T-helper 2 cell treated with Interferon-gamma antibody and Interleukin-4, amounts not matched to agents 100 ng/mL and 5 ng/mL, for 36 hours (primary cell): ENCODE measurements around the gene CD69. TPM values are rescaled to one million over a fixed set of nuclear protein-coding genes. Genes with fewer than 3 reads are reported as not detected.

ENCODE experiments used
- intact Hi-C: fragments of 100-400 bp; cut with micrococcal nuclease; formaldehyde crosslinking; loops from one replicate; pipeline ENCODE4 v1.15.1; 2023
- total RNA-seq: library from RNA; stranded (reverse); gene quantifications from 2 replicates; pipeline ENCODE4 v1.2.3, GENCODE V29; 2022

CD69 gene
- total RNA-seq: 83.7 and 86.5 TPM in 2 replicates

DNA sequence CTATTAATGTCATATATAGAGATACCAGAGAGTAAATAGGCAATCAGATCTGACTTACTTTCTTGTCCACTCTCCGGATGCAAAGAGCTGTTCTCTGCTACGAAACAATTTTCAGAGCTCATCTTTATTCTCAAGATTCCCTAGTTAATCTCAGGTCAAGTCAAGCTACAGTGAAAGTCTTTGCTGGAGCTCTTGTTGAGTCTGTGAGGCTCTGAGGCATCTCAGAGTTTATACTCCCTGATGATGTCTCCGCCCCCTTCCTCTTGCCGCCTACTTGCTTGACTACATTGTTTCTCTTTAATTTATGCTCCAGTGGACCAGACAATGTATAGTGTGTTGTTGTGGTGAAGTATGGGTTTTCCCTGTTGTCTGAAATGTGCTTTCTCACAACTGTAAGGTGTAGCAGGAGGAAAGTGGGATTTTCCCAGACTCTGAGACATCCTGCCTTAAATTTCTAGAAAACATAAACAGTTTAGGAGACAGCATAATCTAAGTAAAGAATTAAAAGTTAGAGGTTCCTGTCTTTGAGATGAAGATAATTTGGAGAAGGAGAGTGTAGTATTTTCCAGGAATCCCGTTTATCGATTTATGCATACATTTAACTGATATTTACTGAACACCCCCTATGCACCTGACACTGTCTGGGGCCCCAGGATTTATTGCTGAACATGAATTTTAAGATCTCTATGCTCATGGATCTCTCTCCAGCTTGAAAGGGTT lies at the start of gene CD69:
TSS of gene CD69 (minus strand) at position 203 of the 720 bp plus-strand sequence. CDS start at position 122, 81 bp downstream.
- intact Hi-C loops: loop anchor here (1.0 kb wide), 4 partner anchors 10 to 113 kb away; partner anchors contain the start of gene CLEC2B

DNA sequence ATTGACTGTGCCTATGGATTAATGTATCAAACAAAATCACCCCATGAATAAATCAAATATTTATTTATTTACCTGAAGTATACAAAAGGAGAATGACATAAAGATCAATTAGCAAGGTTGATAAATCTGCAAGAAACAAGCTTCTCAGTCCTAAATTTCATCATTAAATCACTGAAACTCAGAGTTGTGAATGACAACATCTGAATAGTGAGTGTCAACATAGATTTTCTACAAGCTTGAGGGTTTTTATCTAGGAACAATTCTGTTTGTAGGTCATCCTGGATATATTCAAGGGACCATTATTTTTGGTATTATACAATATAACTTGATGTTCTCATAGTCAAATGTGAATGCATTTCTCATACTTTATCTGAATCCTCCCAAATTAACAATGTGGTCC lies 49.2 kb upstream of the CD69 start:
- intact Hi-C loops: loop anchor here (5.0 kb wide), 1 partner anchor 132 kb away; no protein-coding TSS in a partner anchor

DNA sequence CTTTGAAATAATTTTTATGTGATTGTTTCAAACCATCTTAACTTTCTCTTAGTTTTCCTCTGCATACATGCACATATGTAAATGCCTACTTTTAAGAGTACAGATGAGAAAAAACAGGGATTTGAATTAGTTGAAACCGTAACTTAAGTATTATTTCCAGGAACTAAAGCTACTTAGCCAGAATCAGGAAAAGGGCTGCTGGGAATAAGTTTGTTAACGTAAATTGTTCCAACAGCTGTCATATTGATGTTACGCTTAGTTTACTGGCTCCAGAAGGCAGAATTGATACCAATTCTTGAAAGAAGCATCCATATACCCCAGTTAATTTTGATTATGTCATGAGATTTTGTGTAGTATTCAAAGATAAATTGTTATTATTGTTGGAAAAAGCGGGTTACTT lies 48.6 kb upstream of the CD69 start:
- intact Hi-C loops: no loop called here

GRCh38 chr12:9808504-9808903 lies 47.8 kb upstream of the CD69 start:
- intact Hi-C loops: no loop called here

GRCh38 chr12:9806714-9807113 lies 46.0 kb upstream of the CD69 start:
- intact Hi-C loops: no loop called here

- intact Hi-C loops: no loop called here
These were observed 45.2 kb upstream of the CD69 start for GRCh38 chr12:9805883-9806282.

DNA sequence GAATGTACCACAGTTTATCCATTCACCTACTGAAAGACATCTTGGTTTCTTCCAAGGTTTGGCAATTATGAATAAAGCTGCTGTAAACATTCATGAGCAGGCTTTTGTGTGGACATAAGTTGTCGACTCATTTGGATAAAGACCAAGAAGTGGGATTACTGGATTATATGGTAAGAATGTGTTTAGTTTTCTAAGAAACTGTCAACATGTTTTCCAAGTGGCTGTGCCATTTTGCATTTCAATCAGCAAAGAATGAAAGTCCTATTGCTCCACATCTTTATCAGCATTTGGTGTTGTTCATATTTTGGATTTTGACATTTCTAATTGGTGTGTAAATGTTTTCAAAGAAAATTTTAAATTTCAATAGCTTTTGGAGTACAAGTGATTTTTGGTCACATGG lies 39.3 kb upstream of the CD69 start:
- intact Hi-C loops: loop anchor here (10.0 kb wide), 3 partner anchors 125 to 1155 kb away; partner anchors contain the start of gene GABARAPL1

DNA sequence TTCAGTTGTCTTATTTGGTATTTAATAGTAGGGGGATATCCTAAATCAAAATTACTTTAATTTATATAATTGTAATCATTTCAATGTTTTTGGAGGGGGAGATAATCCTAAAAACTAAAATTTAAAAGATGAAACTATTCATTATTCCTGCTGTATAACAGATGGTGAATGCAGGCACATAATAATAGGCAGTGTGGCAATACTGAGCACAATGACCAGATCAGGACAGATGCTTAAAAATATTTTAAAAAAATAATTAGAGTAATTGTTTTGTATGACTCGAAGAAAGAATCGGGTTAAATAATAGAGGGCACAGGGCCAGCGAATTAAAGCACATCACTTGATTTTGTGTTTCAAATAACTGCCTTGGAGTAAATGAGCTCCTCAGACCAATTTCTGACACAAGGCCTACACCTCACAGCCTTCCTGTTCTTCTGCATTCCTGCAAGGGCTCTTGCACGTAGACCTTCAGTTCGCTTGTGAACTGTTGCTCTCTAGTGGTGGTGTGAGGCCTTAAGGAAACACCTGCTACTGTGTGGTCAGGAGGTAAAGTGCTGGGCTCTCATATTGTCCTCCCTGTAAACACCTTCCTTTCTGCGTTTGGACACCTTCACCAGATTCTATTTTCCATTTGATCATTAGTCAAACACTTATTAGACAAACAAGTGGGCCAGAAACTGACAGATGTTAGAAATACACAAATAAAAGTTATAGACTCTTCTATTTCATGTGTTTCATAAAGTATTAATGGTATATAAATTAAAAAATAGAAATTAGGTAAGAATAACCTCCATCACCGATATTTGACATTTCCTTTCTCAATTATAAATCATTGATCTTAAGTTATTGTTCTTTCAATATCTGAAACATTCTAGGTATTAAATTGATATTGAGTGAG lies 37.3 kb upstream of the CD69 start:
- intact Hi-C loops: loop anchor here (1.0 to 10.0 kb wide), 5 partner anchors 48 to 1153 kb away; partner anchors contain the start of genes CLEC2B and GABARAPL1

- intact Hi-C loops: loop anchor here (1.0 to 10.0 kb wide), 5 partner anchors 72 to 1152 kb away; partner anchors contain the start of genes CLEC2B and GABARAPL1
These were observed 36.3 kb upstream of the CD69 start for GRCh38 chr12:9796971-9797370.

- intact Hi-C loops: loop anchor here (1.0 to 10.0 kb wide), 5 partner anchors 72 to 1152 kb away; partner anchors contain the start of genes CLEC2B and GABARAPL1
These were observed 35.6 kb upstream of the CD69 start for GRCh38 chr12:9796346-9796745.

- intact Hi-C loops: loop anchor here (1.0 to 10.0 kb wide), 5 partner anchors 73 to 1151 kb away; partner anchors contain the start of genes CLEC2B and GABARAPL1
These were observed 35.2 kb upstream of the CD69 start for GRCh38 chr12:9795945-9796344.

- intact Hi-C loops: loop anchor here (1.0 to 10.0 kb wide), 4 partner anchors 17 to 1150 kb away; partner anchors contain the start of gene GABARAPL1
These were observed 33.9 kb upstream of the CD69 start for GRCh38 chr12:9794484-9795093.

DNA sequence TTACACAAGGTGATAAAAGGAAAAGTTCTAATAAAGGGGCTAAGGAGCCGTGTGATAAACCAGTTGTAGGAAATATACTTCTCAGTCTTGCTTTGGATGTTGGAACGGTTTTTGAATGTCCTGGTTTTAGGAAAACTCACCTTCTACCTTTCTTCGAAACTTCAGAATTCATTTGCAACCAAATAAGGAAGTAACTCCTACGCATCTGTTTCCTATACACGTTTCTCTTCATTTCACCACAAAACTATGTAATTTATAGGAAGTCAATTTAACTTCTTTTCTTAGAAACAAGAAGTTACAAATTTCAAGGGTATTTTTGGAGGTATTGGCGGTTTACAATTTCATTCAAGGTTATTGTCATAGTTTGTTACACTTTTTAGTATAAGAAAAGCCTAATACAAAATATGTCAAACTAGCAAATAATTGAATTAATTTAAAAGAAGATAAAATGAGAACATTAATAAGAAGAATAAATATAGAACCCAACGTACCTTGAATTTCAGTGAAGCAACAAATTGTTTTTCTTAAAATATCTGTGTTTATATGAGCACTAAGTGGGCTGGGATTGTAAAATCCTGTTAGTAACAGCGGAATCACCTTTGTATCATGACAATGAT lies 33.2 kb upstream of the CD69 start:
- intact Hi-C loops: loop anchor here (1.0 to 10.0 kb wide), 5 partner anchors 17 to 1149 kb away; partner anchors contain the start of gene GABARAPL1

DNA sequence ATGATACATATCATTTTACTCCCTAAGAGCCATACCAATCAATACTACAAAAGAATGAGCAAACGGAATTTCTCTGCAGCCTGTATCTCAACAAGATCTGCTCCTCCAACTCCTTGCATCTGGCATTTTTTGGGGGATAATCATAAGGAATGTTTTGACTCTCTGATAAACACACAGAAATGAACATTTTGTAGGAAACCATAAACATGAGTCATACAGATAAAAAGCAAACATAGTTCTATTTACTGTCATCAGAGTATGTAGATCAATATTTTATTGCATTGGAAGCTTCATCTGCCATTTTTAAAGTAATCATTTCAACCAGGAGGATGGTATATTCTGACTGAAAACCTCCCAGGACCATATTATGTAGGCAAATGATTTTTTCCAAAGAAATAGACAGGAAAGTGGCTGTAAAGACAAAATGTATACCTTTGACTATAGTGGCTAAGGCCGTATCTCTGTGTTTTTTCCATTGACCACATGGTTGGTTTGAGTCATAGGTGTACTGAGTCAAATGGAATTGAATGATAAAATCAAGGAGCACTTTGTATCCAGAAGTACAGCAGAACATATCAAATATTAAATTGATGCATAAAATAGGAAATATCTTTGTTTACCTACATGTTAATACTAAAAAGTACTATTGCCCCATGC lies 32.4 kb upstream of the CD69 start:
- intact Hi-C loops: loop anchor here (2.0 to 10.0 kb wide), 4 partner anchors 20 to 1148 kb away; partner anchors contain the start of gene GABARAPL1

- intact Hi-C loops: loop anchor here (2.0 to 10.0 kb wide), 4 partner anchors 20 to 1148 kb away; partner anchors contain the start of gene GABARAPL1
These were observed 31.6 kb upstream of the CD69 start for GRCh38 chr12:9792185-9792900.

- intact Hi-C loops: no loop called here
These were observed 26.3 kb upstream of the CD69 start for GRCh38 chr12:9786726-9787717.

DNA sequence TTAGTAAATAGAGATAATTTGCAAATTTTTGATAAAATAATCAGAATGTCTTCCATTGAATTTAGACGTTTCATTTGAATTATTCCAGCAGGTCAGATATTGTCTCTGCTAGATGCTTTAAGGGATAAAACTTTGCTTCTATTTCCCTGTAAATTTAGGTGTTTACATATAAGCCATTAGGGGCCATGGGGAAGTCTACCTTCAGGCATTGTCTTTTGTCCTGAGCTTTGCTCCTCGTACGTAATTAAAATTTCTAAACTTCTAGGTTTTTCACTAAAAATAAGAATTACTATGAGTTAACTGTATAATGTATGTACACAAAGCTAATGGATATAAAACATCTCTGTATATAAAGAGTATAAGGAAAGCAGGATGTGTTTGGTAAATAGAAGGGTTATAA lies 24.1 kb upstream of the CD69 start:
- intact Hi-C loops: no loop called here

GRCh38 chr12:9784326-9784725 lies 23.6 kb upstream of the CD69 start:
- intact Hi-C loops: no loop called here
